Stimulated activated CD4-positive, alpha-beta T cell treated with anti-CD3 and anti-CD28 coated beads, Interleukin-1b, Interleukin-23, amount 100 ng/mL, for 4 hours (primary cell): ENCODE measurements around the gene TCAF1.
"Not testable (repeated sequence)": the region's sequence is repeated elsewhere in the genome, so short reads cannot be mapped to it uniquely, and the experiment has no call there.

Experiments used
- DNase-seq, 2 donors: peaks; one replicate each; pipeline ENCODE4 v3.0.0-alpha.2; 2020; ENCODE audit warnings: low read depth in 2 of 2

The TCAF1 gene

GRCh38 chr7:143902332-143902899, 440 bp upstream of the TCAF1 start:
- DNase-seq, result no peak

GRCh38 chr7:143901332-143901667, 676 bp downstream of the TCAF1 start:
- DNase-seq, result no peak

GRCh38 chr7:143900230-143900766, 1.7 kb downstream of the TCAF1 start:
- no peak for DNase-seq

GRCh38 chr7:143898810-143899209, 3.2 kb downstream of the TCAF1 start:
- no peak for DNase-seq

- DNase-seq, result no peak
Observed at GRCh38 chr7:143896667-143897066, 5.3 kb downstream of the TCAF1 start.

GRCh38 chr7:143892527-143893300, 9.3 kb downstream of the TCAF1 start:
- DNase-seq, result no peak

GRCh38 chr7:143891457-143891856, 10.5 kb downstream of the TCAF1 start:
- DNase-seq, result no peak

GRCh38 chr7:143890558-143890957, 11.4 kb downstream of the TCAF1 start:
- no peak for DNase-seq

- no peak for DNase-seq
Observed at GRCh38 chr7:143889068-143889467, 12.9 kb downstream of the TCAF1 start.

GRCh38 chr7:143886826-143887477, 15.0 kb downstream of the TCAF1 start:
- no peak for DNase-seq

- no peak for DNase-seq
Observed at GRCh38 chr7:143885951-143886350, 16.0 kb downstream of the TCAF1 start.

- no peak for DNase-seq
Observed at GRCh38 chr7:143884969-143885559, 16.9 kb downstream of the TCAF1 start.

- no peak for DNase-seq
Observed at GRCh38 chr7:143884241-143884968, 17.6 kb downstream of the TCAF1 start.

- DNase-seq, result no peak
Observed at GRCh38 chr7:143882604-143883078, 19.3 kb downstream of the TCAF1 start.

- DNase-seq, result no peak
Observed at GRCh38 chr7:143882020-143882603, 19.9 kb downstream of the TCAF1 start.

GRCh38 chr7:143878884-143879283, 23.1 kb downstream of the TCAF1 start:
- no peak for DNase-seq

- DNase-seq, result no peak
Observed at GRCh38 chr7:143877098-143877497, 24.9 kb downstream of the TCAF1 start.

GRCh38 chr7:143876218-143876617, 25.8 kb downstream of the TCAF1 start:
- DNase-seq, result no peak

- DNase-seq, result not testable (repeated sequence)
Observed at GRCh38 chr7:143873242-143873641, 28.7 kb downstream of the TCAF1 start.

GRCh38 chr7:143871534-143871933, 30.4 kb downstream of the TCAF1 start:
- not testable (repeated sequence) for DNase-seq

GRCh38 chr7:143857994-143858393, 44.0 kb downstream of the TCAF1 start:
- not testable (repeated sequence) for DNase-seq
